SKM-1 (cell line): ENCODE data around the gene COG5.

ENCODE experiments used
- DNase-seq: peaks from one replicate; lab custom pipeline; 2025; ENCODE audit not compliant: unreplicated experiment; lab: John Stamatoyannopoulos, UW

Gene COG5

GRCh38 chr7:107464666-107465226 is 99.0 kb downstream of the COG5 start:
- DNase-seq, result no peak

- peak; percentile 29 for DNase-seq
Measured at GRCh38 chr7:107463139-107464078, 100.3 kb downstream of the COG5 start.

GRCh38 chr7:107461938-107462533 is 101.7 kb downstream of the COG5 start:
- no peak for DNase-seq

- DNase-seq, result no peak
Measured at GRCh38 chr7:107453388-107453787, 110.3 kb downstream of the COG5 start.

- no peak for DNase-seq
Measured at GRCh38 chr7:107450970-107451369, 112.8 kb downstream of the COG5 start.

- no peak for DNase-seq
Measured at GRCh38 chr7:107446988-107447387, 116.7 kb downstream of the COG5 start.

GRCh38 chr7:107446531-107446930 is 117.2 kb downstream of the COG5 start:
- DNase-seq, result no peak

GRCh38 chr7:107442678-107443077 is 121.0 kb downstream of the COG5 start:
- no peak for DNase-seq

GRCh38 chr7:107441581-107442422 is 121.9 kb downstream of the COG5 start:
- no peak for DNase-seq

- no peak for DNase-seq
Measured at GRCh38 chr7:107439025-107439424, 124.7 kb downstream of the COG5 start.

GRCh38 chr7:107435749-107436148 is 128.0 kb downstream of the COG5 start:
- DNase-seq, result no peak

- no peak for DNase-seq
Measured at GRCh38 chr7:107432261-107432660, 131.5 kb downstream of the COG5 start.

GRCh38 chr7:107430057-107430456 is 133.7 kb downstream of the COG5 start:
- no peak for DNase-seq

GRCh38 chr7:107428642-107429041 is 135.1 kb downstream of the COG5 start:
- no peak for DNase-seq

- no peak for DNase-seq
Measured at GRCh38 chr7:107427462-107427861, 136.3 kb downstream of the COG5 start.

GRCh38 chr7:107414198-107414597 is 149.5 kb downstream of the COG5 start:
- DNase-seq, result no peak

GRCh38 chr7:107408349-107408748 is 155.4 kb downstream of the COG5 start:
- no peak for DNase-seq

GRCh38 chr7:107405559-107405958 is 158.2 kb downstream of the COG5 start:
- DNase-seq, result no peak

GRCh38 chr7:107404740-107405537 is 158.8 kb downstream of the COG5 start:
- no peak for DNase-seq

- no peak for DNase-seq
Measured at GRCh38 chr7:107398161-107398560, 165.6 kb downstream of the COG5 start.
